Tibial nerve (tissue), 3 donors: ENCODE data around the gene STOX1.

Experiments used
- POLR2A ChIP-seq, 2 donors: fragments of 450-650 bp; IDR thresholded peaks; one replicate each; pipeline ENCODE4 v1.6.1; 2017; ENCODE audit warnings: antibody characterized with exemption in 2 of 2, mild to moderate bottlenecking in 2 of 2, moderate library complexity in 2 of 2
- TF ChIP-seq, protein P1 (sequence below), 5 experiments: fragments of 200-600 bp in 3 of 5; fragments of 450-650 bp in 2 of 5; sonication (generic) in 3 of 5; IDR thresholded peaks; one replicate each; pipeline ENCODE4 v1.5.1; 2016 to 2019; ENCODE audit warnings: antibody characterized with exemption in 5 of 5, mild to moderate bottlenecking in 3 of 5, moderate library complexity in 2 of 5

- TF ChIP-seq, protein P1, sequence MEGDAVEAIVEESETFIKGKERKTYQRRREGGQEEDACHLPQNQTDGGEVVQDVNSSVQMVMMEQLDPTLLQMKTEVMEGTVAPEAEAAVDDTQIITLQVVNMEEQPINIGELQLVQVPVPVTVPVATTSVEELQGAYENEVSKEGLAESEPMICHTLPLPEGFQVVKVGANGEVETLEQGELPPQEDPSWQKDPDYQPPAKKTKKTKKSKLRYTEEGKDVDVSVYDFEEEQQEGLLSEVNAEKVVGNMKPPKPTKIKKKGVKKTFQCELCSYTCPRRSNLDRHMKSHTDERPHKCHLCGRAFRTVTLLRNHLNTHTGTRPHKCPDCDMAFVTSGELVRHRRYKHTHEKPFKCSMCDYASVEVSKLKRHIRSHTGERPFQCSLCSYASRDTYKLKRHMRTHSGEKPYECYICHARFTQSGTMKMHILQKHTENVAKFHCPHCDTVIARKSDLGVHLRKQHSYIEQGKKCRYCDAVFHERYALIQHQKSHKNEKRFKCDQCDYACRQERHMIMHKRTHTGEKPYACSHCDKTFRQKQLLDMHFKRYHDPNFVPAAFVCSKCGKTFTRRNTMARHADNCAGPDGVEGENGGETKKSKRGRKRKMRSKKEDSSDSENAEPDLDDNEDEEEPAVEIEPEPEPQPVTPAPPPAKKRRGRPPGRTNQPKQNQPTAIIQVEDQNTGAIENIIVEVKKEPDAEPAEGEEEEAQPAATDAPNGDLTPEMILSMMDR (IDR thresholded peaks at IDR 0.05): no peak
- no peak for TF ChIP-seq POLR2A (IDR thresholded peaks at IDR 0.05)
These were observed 44.5 kb downstream of the STOX1 start for GRCh38 chr10:68871731-68872342.
